ENCODE measurements around the gene PNN. TPM values are rescaled to one million over a fixed set of nuclear protein-coding genes. Genes with fewer than 3 reads are reported as not detected.

Gene PNN
- total and polyA plus RNA-seq, 2 of the 4 experiments (the other 2 are of a cell fraction) = 14.9 to 28.8 TPM

GRCh38 chr14:39185256-39186049, 10.4 kb downstream of the PNN start:
- H3K18ac ChIP-seq (ENCODE audit: low read depth, low read length) = no peak overlapping the region
- no peaks in the 10 kb centered on the region for H3K27me3 ChIP-seq (ENCODE audit: control insufficient read depth, insufficient read depth, low read length)
- H3K56ac ChIP-seq (ENCODE audit: extremely low read depth, insufficient read depth, low read length) = no peak overlapping the region
- no peak overlapping the region for H4K91ac ChIP-seq (ENCODE audit: insufficient read depth, low read depth, low read length)
- H3K9ac ChIP-seq (ENCODE audit: low read depth, low read length) = no peak overlapping the region
- no peak overlapping the region for H2BK5ac ChIP-seq (ENCODE audit: low read depth, low read length, poor library complexity, severe bottlenecking)
- in situ Hi-C loops (cut with MboI; ENCODE audit: low sequenced_read_pairs) (no loop called here), dilution Hi-C loops (cut with HindIII; ENCODE audit: low sequenced_read_pairs, unreplicated experiment) (no loop called here), intact Hi-C loops (cut with micrococcal nuclease) (no loop called here)
- H3K4me1 ChIP-seq (ENCODE audit: control insufficient read depth, insufficient read depth, low read length) = no peaks in the 10 kb centered on the region
- no peak overlapping the region for H4K5ac ChIP-seq (ENCODE audit: low read depth, low read length)
- H2BK120ac ChIP-seq (ENCODE audit: low read depth, low read length) = no peak overlapping the region
- H2AFZ ChIP-seq (replicated peaks; ENCODE audit: low read length, poor library complexity) = no peak overlapping the region
- H2AK5ac ChIP-seq (ENCODE audit: low read depth, low read length) = no peak overlapping the region
- no peaks in the 10 kb centered on the region for H3K9me3 ChIP-seq (ENCODE audit: control insufficient read depth, insufficient read depth, low read length)
- H3K14ac ChIP-seq (replicated peaks; ENCODE audit: low read depth, low read length) = no peak overlapping the region
- no peak overlapping the region for H3K4me2 ChIP-seq (ENCODE audit: low read depth, low read length)
- no peak overlapping the region for H2AK9ac ChIP-seq (replicated peaks; ENCODE audit: low read depth, low read length, poor library complexity)
- H3K79me1 ChIP-seq (ENCODE audit: low read depth in 1 of 2, low read length in 2 of 2) = peaks cover 14 to 20% of the 10 kb centered on the region in 2 experiments
- ChIA-PET CTCF (interaction anchor here (0.6 to 0.7 kb wide), 2 partner anchors 234 to 606 kb away, joined by 4 to 6 read pairs; no protein-coding TSS in a partner anchor), POLR2A (ENCODE audit: unreplicated experiment) (no interaction called here)
- peaks cover 25% of the 10 kb centered on the region for H3K36me3 ChIP-seq (ENCODE audit: control insufficient read depth, insufficient read depth, low read length)
- no peak for DNase-seq
- H4K8ac ChIP-seq (ENCODE audit: low read depth in 2 of 2, low read length in 2 of 2) = no peak overlapping the region
- no peak overlapping the region for H2BK15ac ChIP-seq (ENCODE audit: low read depth, low read length)
- peaks cover 18% of the 10 kb centered on the region for H4K20me1 ChIP-seq (ENCODE audit: insufficient read depth, low read length)
- 0 out of 2 replicates have a peak, but pooled peaks have one; percentile 19 for TF ChIP-seq POLR2A (IDR thresholded peaks at IDR 0.05; ENCODE audit: low read depth, low read length)
- no peak for TF ChIP-seq RFX5 (IDR thresholded peaks at IDR 0.05; ENCODE audit: low read depth, low read length)
- no CpG with 5 or more reads among the region's 5 CpGs for WGBS, 2 experiments (ENCODE audit: extremely low coverage in 2 of 2, insufficient read length in 1 of 2)
- no peak overlapping the region for H2BK20ac ChIP-seq (ENCODE audit: low read depth, low read length)
- H3K27ac ChIP-seq (ENCODE audit: insufficient read depth, low read length) = no peak overlapping the region
- no peak overlapping the region for H3K4me3 ChIP-seq (ENCODE audit: insufficient read depth, low read depth, low read length)
- no peak overlapping the region for H3K4ac ChIP-seq (ENCODE audit: low read depth, low read length)
- H3K23ac ChIP-seq (ENCODE audit: low read depth, low read length) = no peak overlapping the region
- 0 out of 2 replicates have a peak, but pooled peaks cover 3% of the 10 kb centered on the region for H3K9me1 ChIP-seq (ENCODE audit: insufficient read depth, low read length)
- no TSS peak for BruUV-seq (replicated peaks)
- no peak for ATAC-seq (ENCODE audit: low read depth)
